Colonic mucosa (tissue), 4 donors: ENCODE measurements around the gene VIM. TPM values are rescaled to one million over a fixed set of nuclear protein-coding genes. Genes with fewer than 3 reads are reported as not detected.

Experiments
- DNase-seq: peaks from one replicate; pipeline ENCODE4 v3.0.0-alpha.2; 2020
- H3K27ac ChIP-seq: fragments of 200-600 bp; one replicate; pipeline ENCODE4 v1.8.0; 2021
- H3K27me3 ChIP-seq: fragments of 200-600 bp; one replicate; pipeline ENCODE4 v1.8.0; 2021
- H3K36me3 ChIP-seq: fragments of 200-600 bp; one replicate; pipeline ENCODE4 v1.8.0; 2021
- H3K4me1 ChIP-seq: fragments of 200-600 bp; one replicate; pipeline ENCODE4 v1.8.0; 2021; ENCODE audit warnings: mild to moderate bottlenecking
- H3K4me3 ChIP-seq: fragments of 200-600 bp; one replicate; pipeline ENCODE4 v1.8.0; 2021
- H3K9ac ChIP-seq, 2 donors: one replicate each; pipeline ENCODE4 v1.7.0; 2013; ENCODE audit warnings: control low read depth in 2 of 2, low read depth in 2 of 2, low read length in 2 of 2
- H3K9me3 ChIP-seq: fragments of 200-600 bp; one replicate; pipeline ENCODE4 v1.8.0; 2021
- CTCF ChIP-seq: fragments of 200-600 bp; IDR thresholded peaks from one replicate; pipeline ENCODE4 v1.8.0; 2022; ENCODE audit warnings: antibody characterized with exemption, mild to moderate bottlenecking
- intact Hi-C: fragments of 100-400 bp; cut with DNase I; formaldehyde crosslinking; loops from one replicate; pipeline ENCODE4 v1.14.1; 2022
- total RNA-seq, 2 donors: library from RNA; stranded (reverse); fragmentation: NEBNext Ultra II Directional in 1 of 2; extraction: Animal tissue kit (Norgen Biotek cat#: 25700) in 1 of 2; gene quantifications; one replicate each; pipeline ENCODE4 v1.2.1, GENCODE V29; 2021
- donor health status: healthy.
- donor health status: DM: no; HTN: no; CAD: no.
- donor health status: DM: no; HTN: no; CAD: no.

Gene VIM
- total RNA-seq, 2 donors from 2014 or later, result 121 to 326 TPM

- Histone ChIP-seq H3K9ac (no peak overlapping the region), H3K9me3 (no peaks in the 10 kb centered on the region)
Observed at GRCh38 chr10:17237915-17238444, 9.9 kb downstream of the VIM start.

GRCh38 chr10:17238445-17239291 lies 10.6 kb downstream of the VIM start:
- intact Hi-C loops, result no loop called here
- Histone ChIP-seq H3K4me3 (no peak overlapping the region), H3K27me3 (no peaks in the 10 kb centered on the region), H3K9ac (no peak overlapping the region), H3K9me3 (no peaks in the 10 kb centered on the region), H3K4me1 (peaks cover 9% of the 10 kb centered on the region), H3K27ac (no peak overlapping the region), H3K36me3 (no peaks in the 10 kb centered on the region)
- DNase-seq, result no peak
- no peak for TF ChIP-seq CTCF

More at GRCh38 chr10:17237915-17238444, 9.9 kb downstream of the VIM start:
- Histone ChIP-seq H3K27me3 (no peaks in the 10 kb centered on the region), H3K4me1 (peaks cover 9% of the 10 kb centered on the region), H3K27ac (no peak overlapping the region), H3K36me3 (no peaks in the 10 kb centered on the region), H3K4me3 (no peak overlapping the region)
- DNase-seq, result no peak
- intact Hi-C loops, result no loop called here
- TF ChIP-seq CTCF, result no peak

GRCh38 chr10:17239345-17240085 lies 11.5 kb downstream of the VIM start:
- no peak for DNase-seq
- Histone ChIP-seq H3K27ac (no peak overlapping the region), H3K27me3 (no peaks in the 10 kb centered on the region), H3K9me3 (no peaks in the 10 kb centered on the region), H3K9ac (no peak overlapping the region), H3K4me1 (peaks cover under 1% of the 10 kb centered on the region), H3K36me3 (no peaks in the 10 kb centered on the region), H3K4me3 (no peak overlapping the region)
- intact Hi-C loops, result no loop called here
- no peak for TF ChIP-seq CTCF

- H3K36me3 ChIP-seq, result no peaks in the 10 kb centered on the region
- no peaks in the 10 kb centered on the region for H3K27me3 ChIP-seq
- intact Hi-C loops, result no loop called here
- H3K9ac ChIP-seq, result no peak overlapping the region
- no peaks in the 10 kb centered on the region for H3K4me1 ChIP-seq
- no peak overlapping the region for H3K27ac ChIP-seq
- no peak for DNase-seq
- TF ChIP-seq CTCF, result no peak
- no peaks in the 10 kb centered on the region for H3K9me3 ChIP-seq
- no peak overlapping the region for H3K4me3 ChIP-seq
Observed at GRCh38 chr10:17240096-17240495, 12.1 kb downstream of the VIM start.

- DNase-seq, result no peak
- Histone ChIP-seq H3K36me3 (no peaks in the 10 kb centered on the region), H3K27ac (no peak overlapping the region), H3K4me3 (no peak overlapping the region), H3K4me1 (no peaks in the 10 kb centered on the region), H3K9ac (no peak overlapping the region), H3K9me3 (no peaks in the 10 kb centered on the region), H3K27me3 (no peaks in the 10 kb centered on the region)
- intact Hi-C loops, result no loop called here
- TF ChIP-seq CTCF, result no peak
Observed at GRCh38 chr10:17240616-17241015, 12.6 kb downstream of the VIM start.
